Activated CD4-positive, alpha-beta T cell treated with anti-CD3 and anti-CD28 coated beads, Interleukin-2, amount 50 U/mL, for 16 hours (primary cell): Measurements from ENCODE around the gene TMEM154.
"Not testable (repeated sequence)": the region's sequence is repeated elsewhere in the genome, so short reads cannot be mapped to it uniquely, and the experiment has no call there.

Experiments used
- DNase-seq: peaks from one replicate; pipeline ENCODE4 v3.0.0-alpha.2; 2020

TMEM154 gene

DNA sequence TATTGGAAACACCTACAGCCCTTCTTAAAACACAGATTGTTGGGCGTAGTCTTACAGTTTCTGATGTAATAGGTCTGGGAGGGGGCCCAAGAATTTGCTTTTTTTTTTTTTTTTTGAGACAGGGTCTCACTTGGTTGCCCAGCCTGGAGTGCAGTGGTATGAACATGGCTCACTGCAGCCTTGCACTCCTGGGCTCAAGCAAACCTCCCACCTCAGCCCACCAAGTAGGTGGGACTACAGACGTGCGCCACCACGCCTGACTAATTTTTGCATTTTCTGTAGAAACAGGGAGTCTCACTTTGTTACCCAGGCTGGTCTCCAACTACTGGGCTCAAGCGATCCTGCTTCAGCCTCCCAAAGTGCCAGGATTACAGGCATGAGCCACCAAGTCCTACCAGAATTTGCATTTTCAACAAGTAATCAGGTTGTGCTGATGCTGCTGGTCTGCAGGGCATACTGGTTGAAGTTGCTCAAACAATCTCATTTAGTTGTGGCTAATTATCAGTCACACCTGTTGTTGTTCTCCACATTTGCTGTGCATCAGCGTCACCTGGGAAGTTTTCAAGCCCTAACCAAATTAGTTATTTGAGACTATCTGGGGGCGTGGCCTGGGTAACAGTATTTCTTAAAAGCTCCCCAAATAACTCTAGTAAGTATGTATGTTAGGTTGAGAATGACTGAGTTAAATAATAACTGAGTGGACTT, 14.0 kb downstream of the TMEM154 start:
- no peak for DNase-seq

DNA sequence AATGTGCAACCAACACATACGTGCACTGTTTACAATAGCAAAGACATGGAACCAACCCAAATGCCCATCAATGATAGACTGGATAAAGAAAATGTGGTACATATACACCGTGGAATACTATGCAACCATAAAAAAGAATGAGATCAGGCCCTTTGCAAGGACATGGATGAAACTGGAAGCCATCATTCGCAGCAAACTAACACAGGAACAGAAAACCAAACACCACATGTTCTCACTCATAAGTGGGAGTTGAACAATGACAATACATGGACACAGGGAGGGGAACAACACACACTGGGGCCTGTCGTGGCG, 15.8 kb downstream of the TMEM154 start:
- not testable (repeated sequence) for DNase-seq

DNA sequence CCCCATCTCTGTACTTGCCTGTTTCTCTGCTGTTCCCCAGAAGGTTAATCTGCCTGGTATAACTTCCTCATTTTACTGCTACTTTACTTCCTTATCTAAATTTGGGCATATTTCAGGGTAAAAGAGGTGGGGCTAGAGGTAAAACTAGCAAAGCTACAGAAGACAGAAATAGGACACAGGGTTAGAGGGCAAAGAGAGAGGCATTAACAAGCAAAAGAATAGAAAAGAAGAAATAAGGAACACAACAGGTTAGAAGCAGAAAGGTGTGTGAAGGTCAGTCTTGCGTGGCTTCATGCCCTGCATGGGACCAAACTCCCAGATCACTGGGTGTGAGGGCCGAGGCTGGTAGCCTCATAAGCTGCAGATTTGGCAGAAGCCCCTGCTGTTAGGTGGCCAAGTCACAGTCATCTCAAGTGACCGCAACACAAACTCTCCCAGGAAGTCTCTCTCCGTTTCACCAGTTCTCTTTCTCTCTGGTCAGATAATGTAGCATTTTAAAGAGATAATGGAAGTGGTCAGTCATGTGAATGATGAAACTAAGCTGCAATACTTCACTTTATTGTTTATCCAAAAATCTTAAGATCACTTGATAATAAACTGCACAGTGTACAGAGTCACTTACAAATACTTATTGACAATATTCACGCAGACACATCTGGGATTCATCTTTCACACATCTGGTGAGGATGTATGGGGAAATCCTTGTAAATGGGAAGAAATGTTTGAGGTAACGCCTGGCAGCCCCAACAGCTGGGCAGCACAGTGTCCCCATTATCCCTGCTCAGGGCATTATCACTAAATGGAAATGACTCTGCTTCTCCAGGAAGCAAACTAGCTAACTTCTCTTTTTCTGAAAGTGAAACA, 16.4 kb downstream of the TMEM154 start:
- DNase-seq: no peak

DNA sequence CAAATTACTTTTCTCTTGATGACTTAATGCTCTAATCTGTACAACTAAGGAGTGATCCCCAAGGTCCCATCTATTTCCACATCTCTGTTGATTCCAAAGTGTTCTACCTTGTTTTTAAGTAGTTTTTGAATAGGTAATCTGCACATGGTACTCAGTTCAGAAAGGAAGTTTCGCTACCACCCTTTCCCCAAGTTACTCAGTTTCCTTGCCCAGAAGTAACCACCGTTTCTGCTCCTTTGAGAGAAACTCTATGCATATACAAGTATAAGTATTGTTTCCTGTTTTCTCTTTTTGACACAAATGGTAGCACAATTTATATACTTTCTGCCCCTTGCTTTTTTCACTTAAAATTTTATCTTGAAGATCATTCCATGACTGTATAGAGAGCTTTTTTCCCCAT, 18.1 kb downstream of the TMEM154 start:
- DNase-seq: peak; percentile 46

DNA sequence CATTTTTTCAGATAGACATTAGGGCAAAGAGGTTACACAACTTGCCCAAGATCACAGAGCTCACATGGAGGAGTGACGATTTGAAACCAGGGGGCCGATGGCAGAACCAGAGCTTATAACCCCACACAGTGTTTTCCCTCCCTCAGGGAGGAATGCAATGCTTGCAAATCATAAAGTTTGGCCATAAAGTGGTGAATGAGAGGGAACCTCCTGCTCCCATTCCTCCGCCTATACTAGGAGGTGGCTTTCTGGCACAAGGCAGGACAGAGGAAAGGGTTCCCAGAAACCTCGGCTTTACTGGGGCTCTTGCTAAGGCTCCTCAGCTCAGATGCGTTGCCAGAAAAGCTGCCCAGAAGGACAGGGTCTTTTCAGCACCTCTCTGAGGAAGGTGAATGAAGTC, 19.3 kb downstream of the TMEM154 start:
- DNase-seq: no peak

DNA sequence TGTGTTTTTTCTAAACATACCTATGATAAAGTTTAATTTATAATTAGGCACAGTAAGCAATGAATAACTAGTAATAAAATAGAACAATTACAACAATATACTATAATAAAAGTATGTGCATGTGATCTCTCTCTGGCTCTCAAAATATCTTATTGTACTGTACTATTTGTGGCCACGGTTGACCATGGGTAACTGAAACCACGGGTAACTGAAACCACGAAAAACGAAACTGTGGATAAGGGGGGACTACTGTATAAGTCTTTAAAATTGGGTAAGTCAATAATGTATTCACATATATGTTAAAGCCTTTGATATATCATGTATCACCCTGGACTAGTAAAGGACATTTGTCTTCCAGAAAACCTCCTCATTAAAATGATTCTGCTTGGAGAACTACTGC, 20.0 kb downstream of the TMEM154 start:
- no peak for DNase-seq

DNA sequence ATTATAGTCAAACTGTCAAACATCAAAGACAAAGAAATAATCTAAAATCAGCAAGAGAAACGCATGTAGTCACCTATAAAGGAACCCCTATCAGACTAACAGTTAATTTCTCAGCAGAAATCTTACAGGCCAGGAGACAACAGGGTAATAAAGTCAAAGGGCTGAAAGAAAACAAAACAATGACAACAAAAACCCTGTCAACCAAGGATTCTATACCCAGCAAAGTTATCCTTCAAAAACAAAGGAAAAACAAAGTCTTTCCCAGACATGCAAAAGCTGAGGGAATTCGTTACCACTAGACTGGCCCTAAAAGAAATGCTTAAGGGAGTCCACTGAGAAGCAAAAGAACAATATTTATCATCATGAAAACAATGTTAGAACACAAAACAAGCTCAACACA, 22.1 kb downstream of the TMEM154 start:
- no peak for DNase-seq

DNA sequence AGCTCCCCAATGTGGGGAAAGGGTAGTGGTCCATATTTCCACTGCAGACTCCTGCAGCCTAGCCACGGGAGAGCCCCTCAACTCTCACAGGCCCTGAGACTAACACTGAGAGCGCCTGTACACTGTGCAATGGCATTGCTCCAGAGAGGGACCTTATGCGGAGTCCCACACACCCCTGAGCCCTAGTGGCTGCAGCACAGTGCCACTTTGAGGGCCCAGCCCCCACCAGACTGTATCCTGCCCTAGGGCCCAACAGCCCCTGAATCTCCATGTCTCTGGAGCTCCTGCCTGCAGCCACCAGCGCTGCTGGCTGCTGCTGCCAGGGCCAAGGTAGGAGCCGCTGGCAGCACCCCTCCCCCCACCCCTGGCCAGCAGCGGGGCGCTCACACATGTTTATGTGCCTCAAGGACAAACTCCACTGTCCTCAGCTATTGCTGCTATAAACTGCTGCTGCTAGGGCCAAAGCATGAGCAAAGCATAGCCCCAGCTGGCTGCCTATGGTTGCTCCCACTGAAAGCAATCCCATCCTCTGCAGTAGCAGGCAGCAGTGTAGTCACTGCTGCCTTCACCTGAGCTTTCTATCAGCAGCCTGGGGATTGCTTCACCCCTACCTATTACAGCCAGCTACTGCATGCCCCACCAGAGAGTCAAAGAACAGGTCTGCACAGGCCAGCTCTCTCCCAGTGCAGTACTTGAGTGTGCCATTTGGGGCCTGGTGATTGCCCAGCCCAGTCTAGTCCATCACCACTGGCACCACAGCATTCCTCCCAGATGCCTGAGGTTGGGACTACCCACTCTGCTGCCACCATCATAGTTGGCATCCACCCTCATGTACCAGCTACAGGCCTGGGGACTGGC, 24.3 kb downstream of the TMEM154 start:
- no peak for DNase-seq

DNA sequence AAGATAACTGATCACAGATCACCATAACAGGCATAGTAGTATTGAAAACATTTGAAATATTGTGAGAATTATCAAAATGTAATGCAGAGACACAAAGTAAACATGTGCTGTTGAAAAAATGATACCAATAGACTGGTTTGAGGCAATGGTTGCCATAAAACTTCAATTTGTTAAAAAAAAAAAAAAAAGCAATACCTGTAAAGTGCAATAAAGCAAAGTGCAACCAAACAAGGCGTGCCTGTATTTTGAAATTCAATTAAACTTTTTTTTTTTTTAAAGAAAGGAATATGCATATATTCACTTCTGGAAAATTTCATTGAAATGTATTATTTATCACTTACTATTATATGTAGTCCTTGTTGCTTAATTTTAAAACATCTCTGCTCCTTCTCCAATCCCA, 27.7 kb downstream of the TMEM154 start:
- no peak for DNase-seq

DNA sequence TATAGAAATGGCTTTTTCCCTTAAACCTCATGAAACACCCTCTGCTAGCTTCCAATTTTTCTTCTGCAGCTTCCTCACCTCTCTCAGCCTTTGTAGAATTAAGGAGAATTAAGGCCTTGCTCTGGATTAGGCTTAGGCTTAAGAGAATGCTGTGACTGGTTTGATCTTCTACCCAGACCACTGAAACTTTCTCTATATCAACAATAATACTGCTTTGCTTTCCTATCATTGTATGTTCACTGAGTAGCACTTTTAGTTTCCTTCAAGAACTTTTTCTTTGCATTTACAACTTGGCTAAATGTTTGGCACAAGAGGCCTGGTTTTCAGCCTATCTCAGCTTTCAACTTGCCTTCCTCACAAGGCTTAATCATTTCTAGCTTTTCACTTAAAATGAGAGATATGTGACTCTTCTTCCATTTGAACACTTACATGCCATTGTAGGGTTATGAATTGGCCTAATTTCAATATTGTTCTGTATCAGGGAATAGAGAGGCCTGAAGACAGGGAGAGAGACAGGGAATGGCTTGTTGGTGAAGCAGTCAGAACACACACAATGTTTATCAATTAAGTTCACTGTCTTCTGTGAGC, 28.2 kb downstream of the TMEM154 start:
- no peak for DNase-seq

DNA sequence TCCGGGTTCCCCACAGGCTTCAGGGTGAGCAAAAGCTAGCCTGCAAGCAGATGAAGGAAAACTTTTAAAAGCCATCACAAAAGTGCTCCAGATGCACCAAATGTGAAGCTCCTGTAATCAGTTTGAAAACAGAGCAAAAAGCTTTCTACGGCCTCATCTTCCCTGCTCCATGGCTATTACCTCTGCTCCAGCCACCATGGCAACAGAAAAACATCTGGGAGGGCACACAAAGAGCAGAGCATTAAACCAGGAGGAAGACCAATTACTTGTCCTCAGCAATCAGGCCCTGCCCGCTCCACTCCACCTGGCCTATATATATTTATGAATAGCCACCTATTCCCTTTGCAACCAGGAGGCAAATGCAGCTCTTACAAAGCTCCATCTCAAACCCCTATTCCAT, 33.6 kb downstream of the TMEM154 start:
- DNase-seq: no peak

DNA sequence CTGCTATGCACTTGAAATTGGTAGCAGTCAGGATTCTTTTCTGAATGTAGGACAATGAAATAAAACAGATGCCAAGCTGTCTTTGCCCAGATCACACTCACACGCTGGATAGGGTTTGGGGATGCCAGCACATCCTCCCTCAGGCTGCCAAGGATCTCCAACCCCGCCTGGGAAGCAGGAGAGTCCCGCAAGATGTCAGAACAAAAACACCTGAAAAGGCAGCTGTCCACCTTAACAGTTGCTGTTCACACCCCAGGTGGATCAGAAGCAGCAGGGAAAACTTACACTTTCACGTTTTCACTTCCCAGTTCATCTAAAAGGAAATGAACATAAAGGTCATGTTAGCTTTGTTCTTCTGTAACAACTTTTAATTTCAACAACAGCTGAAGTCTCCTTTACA, 35.7 kb downstream of the TMEM154 start:
- no peak for DNase-seq

DNA sequence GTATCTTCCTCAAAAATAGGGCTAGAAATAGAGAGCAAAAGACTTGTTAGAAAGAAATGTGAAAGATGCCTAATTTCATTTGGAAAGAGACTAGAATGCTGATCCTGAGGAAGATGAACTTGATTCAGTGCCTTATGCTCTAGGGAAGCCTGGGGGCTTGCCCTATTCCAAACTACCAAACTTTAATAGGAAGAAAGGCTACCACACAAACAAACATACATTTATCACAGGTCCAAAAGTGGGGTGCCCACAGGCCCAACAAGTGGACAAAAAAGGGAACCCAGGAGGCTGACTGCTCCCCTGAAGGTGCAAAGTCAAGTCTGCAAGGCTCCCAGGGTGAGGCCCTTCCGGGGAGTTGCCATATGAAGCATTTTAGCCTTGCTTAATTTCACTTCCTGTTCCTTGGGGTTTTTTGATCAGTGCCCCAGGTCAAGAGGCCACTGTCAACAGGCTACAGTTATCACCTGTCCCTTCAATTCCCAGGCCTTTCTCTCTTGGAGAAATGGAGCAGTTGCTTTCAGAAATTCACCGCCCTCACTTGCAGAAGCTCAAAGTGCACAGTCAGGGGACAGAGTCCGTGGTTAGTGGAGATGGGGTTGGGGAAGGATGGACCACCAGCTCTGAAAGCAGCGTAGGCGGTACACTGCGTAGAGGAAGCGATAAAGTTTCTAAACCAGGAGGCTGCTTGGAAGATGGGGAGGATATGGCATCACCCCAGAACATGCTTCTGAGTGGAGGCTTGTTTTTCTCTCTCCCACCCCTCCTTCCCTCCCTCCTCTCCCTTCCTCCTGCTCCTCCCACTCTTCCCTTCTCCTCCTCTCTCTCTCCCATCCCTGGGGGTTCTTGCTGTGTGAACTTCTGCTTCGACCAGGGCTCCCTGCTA, 36.4 kb downstream of the TMEM154 start:
- DNase-seq: peak; percentile 36

DNA sequence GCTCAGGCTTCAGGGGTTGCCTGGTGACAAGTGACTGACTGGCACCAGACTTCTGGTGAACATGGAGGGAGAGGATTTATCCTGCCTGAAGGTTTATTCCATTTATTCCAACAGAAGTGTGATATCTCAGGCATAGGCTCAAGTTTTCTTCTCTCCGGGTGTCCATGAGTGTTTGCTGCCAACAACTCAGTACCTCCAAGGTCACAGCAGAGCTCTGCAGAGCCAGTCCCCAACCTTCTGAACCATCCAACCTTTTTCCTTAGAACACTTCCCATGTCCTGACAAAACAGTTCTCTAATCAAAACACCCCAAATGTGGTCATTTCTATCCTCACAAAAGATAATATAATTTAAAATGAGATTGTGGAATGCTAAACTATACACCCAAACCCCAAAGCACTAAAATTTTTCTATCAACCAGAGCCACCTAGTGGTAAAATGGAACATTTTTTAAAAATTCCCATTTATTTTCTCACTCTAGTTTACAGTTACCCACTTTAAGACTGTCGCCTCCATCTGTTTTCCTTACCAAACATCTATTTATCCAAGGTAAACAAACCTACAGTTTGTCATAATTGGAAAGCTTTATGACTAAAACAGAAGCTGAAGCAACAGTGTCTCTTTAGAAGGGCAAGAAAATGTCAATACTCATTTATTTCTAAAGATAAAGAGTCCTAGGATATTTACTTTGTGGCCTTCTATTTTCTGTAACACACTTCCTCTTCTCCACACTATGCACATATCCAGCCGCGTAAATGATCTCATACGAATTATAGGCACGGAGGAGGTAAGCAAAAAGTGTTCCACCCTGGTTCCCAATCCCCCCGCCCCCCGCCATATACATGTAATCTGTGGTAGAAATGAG, 39.5 kb downstream of the TMEM154 start:
- no peak for DNase-seq

DNA sequence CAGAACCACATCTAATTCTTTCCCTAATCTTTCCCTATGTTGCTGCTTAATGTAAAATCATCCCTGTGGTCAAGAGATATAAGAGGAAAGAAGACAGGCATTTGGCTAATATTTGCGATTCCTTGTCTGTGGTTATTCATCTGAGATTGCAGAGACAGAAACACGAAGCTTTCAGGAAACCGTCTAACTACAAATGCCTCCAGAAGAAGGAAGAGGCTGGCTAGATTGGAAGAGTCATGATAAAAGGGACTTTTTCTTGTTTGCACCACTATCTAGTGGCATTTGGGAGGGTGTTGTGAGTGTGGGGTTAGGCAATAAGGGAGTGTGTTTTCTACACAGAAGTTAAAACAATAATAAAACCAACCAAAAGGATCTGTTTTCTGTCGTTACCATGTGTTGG, 43.9 kb downstream of the TMEM154 start:
- DNase-seq: no peak

DNA sequence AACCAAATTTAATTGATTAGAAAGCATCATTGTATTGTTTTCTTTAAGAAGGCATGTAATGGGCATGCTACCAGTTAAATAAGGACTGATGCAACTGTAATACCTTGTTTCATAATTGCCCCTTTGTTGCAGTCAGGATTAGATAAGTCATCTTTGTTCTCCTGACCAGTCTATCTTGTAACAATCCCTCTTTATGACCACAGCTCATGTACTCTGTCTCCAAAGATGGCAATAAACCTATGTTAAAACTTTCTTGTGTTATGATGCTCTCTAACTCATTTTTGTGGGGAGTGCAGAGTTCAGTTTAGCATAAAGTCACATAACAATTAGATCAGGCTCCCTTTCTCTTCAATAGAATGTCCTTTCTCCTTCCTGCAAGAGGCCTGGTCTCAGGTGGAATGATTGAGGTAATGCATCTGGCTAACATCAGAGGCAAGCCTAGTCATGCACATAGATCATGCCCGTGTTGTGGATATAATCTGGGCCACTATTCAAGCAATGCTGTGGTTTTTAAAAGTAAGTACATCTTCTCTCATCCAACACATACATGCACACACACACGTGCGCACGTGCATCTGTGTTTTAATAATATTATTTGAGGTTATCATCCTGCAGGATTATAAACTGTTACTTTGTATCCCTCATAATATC, 45.6 kb downstream of the TMEM154 start:
- DNase-seq: no peak

DNA sequence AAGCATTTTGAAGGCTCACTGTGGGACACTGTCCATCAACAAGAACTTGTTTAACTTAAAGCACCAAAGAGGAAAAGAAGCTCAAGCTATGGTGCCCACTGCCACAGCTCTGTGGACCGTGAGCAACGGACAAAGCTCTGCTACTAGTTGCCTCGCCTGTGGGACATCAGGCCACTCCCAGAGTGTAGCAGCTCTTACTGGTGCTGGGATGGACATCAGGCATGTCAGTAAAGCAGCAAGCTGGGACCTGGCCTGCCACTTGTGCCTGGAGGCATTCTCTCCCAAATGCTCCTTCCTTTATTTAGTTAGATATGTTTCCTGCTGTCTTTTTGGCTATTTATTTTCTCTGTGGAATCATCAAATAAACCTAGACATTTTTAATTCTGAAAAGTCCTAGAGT, 46.7 kb downstream of the TMEM154 start:
- DNase-seq: no peak

DNA sequence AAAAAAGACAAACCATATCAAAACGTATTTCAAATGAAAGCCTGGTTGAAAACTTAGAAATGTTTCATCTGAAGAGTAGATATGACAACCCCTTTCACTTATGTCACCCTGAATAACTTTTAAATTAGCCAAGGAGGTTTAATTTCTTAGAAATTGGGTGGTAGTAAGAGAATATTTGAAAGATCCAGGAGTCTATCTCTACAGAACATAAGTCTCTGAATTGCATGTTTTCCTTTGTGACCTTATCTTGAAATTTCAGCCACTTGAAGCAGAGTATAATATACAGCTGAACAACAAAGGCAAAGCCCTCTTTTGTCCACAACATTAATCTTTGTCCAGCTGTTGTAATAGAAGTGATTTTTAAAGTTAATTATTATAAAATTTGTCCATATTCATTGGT, 49.5 kb downstream of the TMEM154 start:
- no peak for DNase-seq

DNA sequence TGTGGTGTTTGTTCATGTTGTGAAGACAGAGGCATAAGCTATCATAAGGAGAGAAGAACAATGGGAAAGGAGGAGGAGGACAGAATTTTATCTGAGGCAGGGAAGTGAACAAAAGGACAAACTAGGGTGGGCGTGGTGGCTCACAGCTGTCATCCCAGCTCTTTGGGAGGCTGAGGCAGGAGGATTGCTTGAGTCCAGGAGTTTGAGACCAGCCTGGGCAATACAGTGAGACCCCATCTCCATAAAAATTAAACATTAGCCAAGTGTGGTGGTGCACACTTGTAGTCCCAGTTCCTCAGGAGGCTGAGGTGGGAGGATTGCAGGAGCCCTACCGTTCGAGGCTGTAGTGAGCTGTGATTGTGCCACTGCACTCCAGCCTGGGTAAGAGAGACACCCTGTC, 49.9 kb downstream of the TMEM154 start:
- DNase-seq: no peak

DNA sequence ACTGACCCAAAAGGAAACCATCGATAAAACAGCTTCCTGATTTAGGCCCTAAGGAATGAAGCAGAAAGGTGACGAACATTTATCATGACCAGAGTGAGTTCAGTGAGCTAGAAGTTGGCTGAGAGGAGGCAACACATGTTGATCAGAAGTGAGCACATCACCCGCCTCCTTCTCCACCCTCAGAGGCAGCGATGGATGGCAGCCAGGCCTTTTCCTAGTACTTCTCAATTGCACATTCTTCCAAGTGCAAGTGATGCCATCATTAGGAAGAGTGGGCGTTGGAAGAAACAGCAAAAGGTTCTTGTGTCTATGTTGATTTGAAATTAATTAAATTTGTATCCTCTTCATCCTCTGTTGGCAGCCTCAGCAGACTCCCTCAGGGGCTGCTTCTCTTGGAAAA, 51.7 kb downstream of the TMEM154 start:
- no peak for DNase-seq

DNA sequence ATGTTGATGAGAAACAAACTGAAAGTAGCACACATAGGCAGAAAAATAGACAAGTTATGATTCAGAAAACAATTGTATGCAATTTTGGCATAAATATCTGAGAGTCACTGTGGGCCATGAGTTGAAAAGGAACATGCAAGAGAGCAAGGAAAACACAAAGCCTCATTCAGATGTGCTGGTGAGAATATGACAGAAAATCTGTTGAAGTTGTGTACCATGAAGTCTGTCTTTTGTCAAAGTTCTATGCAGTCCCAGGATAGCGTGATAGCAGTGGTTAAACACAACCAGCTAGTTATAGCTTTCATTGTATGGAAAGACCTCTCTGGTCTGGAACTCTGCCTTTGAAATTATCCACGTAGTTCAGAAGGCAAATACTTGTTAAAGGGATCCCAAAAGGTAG, 53.0 kb downstream of the TMEM154 start:
- no peak for DNase-seq
